Daoy (cell line): ENCODE measurements around the gene BTRC. TPM values are rescaled to one million over a fixed set of nuclear protein-coding genes. Genes with fewer than 3 reads are reported as not detected.
A peak's percentile ranks its signal among the peaks of the same experiment; 100 is the strongest.

Source experiments
- DNase-seq: peaks from one replicate; pipeline ENCODE4 v3.0.0-alpha.2; 2015; ENCODE audit warnings: low read depth
- total RNA-seq: library from RNA; depleted of rRNA; stranded (reverse); fragments of >200 nt; shearing (Covaris generic); gene quantifications from 2 replicates; pipeline ENCODE4 v1.2.3, GENCODE V29; 2014

Gene BTRC
- total RNA-seq, 1 experiment from 2014 or later = 8.2 TPM

GRCh38 chr10:101484175-101484745 is 130.3 kb downstream of the BTRC start:
- no peak for DNase-seq

- no peak for DNase-seq
These were observed 131.2 kb downstream of the BTRC start for GRCh38 chr10:101485207-101485606.

DNA sequence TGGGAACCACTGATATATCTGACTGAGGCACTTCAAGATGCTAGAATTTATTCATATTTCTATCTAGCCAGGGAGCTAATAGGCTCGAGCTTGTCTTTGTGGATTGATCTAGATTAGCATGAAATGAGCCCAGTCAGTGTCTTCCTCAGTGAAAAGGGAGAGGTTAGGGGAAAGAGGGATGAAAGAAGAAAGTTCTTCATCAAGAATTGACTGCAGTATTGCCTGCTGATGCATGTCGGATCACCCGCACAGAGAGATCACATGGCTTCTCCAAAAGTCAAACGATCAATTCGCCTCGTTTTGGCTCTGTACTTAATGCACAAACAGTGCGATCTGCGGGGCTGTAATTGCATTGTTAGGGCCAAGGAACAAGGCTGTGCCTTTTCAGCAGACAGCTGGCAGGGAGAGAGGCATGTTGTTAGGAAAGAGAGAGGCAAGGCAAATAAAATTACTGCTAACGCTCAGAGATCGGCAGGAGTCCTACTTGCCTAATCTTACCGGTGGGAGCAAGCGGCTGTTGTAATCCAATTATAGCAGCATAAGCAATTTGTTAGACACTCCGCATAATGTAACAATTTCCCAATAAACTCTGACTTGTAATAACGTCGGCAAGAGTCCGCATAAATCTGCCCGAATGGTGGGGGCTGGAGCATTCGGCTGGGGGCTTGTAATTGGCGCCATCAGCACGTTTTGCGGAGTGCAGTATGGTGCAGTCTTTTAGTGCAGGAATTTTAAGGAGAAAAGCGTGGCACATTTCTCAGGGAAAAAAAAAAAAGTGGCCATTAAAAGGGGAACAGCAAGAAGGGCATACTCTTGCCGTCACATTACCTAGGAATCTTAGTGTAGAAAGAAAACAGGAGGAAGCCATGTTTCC is 132.0 kb downstream of the BTRC start:
- no peak for DNase-seq

GRCh38 chr10:101487399-101487798 is 133.4 kb downstream of the BTRC start:
- DNase-seq = no peak

- peak; percentile 3 for DNase-seq
These were observed 135.4 kb downstream of the BTRC start for GRCh38 chr10:101489355-101489754.

DNA sequence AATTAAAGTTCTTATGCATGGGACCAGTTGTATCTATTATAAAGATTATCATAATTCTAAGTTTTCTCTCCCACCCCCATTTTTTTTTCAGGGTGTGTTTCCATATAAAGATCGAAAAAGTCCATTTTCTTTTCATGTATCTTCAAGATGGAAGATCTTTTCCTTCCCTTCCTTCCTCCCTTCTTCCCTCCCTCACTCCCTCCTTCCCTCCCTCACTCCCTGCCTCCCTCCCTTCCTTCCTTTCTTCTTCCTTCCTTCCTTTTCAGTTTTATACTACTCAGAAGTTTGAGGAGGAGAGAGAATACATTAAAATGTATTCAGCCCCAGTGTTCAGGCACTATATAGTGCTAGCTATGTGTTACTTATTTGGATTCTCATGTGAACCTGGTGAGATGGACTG is 136.1 kb downstream of the BTRC start:
- DNase-seq = no peak

DNA sequence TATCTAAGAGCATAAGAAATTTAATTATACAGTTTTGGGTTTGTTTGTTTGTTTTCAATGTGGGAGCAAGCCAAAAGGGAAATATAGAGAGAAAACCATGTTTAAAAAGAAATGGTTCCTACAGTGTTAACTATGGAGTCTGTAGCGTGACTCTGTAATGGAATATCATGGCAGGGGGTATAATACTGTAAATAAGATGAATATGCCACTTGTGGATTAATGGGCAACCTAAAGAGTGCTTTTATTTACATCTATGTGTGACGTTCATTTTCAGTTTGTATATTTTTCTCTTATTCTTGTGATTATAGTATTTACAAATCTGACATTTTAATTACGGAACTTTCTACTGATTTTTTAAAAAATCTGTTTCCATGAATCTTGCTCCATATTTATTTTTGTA is 138.2 kb downstream of the BTRC start:
- DNase-seq = no peak

DNA sequence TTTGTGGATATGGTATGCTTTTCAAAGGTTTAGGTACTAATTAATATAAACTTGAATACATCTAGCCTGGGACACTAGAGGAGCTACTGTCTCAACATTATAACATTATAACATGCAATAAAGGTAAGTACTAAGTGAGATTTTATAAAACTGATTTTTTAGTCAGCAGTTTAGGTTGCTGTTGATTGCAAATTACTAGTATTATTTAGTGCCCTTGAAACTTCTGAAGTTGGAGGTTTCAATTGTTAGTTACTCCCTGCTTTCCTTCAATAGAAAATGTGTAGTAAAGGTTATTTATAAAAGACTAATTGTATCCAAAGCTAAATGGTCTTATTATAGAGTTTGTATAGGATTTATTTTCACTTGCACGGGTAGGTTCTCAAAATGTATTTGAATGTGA is 138.8 kb downstream of the BTRC start:
- no peak for DNase-seq

- no peak for DNase-seq
These were observed 139.3 kb downstream of the BTRC start for GRCh38 chr10:101493249-101493648.

DNA sequence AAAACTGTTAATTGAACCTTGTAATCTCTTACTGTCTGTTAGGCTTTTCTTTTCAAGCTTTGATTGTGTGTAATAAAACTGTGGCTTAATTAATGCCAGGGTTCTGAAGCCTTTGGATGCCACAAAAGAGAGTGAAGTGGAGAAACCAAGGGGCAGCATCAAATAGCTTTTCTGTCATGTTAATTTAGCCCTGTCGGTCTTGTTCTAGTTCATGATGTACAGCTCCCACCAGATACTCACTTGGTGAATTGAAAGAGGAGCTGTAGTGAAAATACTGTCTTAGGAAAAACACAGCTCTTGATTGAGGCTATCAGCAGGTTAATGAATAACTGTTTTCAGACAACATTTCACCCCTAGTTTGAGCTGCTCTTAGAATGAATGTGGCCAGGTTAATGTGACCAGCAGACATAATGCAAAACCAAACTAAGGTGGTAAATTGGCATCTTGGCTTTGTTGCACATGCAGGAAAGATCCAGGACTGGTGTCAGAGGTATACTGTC is 139.9 kb downstream of the BTRC start:
- no peak for DNase-seq

DNA sequence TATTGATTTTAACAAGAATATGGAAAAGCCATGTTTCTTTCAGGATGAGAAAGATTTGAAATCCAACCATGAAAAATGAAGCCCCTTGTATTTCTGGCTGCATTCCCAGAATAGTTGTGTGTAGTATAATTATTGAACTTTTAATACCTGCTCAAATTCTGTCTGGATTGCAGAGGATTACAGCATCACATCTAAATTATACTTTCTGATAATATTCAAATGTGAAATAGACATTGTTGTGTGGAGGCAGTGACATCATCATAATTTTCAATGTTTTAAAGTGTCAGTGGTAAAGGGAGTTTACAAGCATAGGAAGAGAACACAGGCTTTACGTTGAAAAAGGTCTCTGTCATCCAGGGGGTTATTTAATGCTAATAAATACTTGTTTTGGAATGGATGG is 140.7 kb downstream of the BTRC start:
- no peak for DNase-seq

GRCh38 chr10:101495324-101495925 is 141.5 kb downstream of the BTRC start:
- DNase-seq = no peak

- DNase-seq = no peak
These were observed 150.5 kb downstream of the BTRC start for GRCh38 chr10:101504438-101504837.

GRCh38 chr10:101506829-101507661 is 153.1 kb downstream of the BTRC start:
- no peak for DNase-seq

GRCh38 chr10:101507828-101508227 is 153.9 kb downstream of the BTRC start:
- DNase-seq = no peak

- DNase-seq = no peak
These were observed 158.0 kb downstream of the BTRC start for GRCh38 chr10:101511938-101512337.

- no peak for DNase-seq
These were observed 158.8 kb downstream of the BTRC start for GRCh38 chr10:101512738-101513137.

DNA sequence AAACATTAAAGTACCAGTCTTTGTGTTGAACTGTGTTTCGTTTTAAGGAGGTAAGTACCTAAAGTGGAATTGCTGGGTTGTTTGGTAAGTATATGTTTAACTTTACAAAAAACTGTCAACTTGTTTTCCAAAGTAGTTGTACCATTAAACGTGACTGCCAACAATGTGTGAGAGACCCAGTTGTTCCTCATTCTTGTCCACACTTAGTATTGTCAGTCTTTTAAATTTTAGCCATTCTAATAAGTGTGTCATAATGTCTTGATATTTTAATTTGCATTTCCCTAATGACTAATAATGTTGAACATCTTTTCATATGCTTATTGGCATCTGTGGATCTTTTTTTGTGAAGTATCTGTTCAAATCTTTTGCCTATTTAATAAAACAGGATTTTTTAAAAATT is 159.8 kb downstream of the BTRC start:
- no peak for DNase-seq

GRCh38 chr10:101525848-101526247 is 171.9 kb downstream of the BTRC start:
- no peak for DNase-seq

DNA sequence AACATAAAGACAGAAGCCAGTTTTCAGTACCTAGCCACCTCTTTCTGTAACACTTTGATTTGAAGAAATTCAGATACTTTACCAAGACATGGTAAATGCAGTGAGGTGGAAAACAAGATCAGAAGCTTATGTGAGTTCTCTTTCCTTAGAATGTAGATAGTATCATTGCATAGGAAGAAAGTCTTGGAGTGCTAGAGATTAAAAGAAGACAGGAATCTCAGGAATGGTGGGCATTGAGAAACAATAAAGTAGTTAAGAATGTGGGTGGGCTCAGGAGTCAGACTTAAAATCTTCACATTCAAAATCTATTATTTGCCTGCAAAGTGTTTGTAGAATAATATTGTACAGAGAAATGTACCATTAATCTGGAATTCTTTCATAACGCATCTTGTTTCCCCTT is 175.2 kb downstream of the BTRC start:
- DNase-seq = no peak

- no peak for DNase-seq
These were observed 176.0 kb downstream of the BTRC start for GRCh38 chr10:101529725-101530553.
